GM18858 (cell line): Measurements from ENCODE around the gene CCDC158.
"Not testable (repeated sequence)": the region's sequence is repeated elsewhere in the genome, so short reads cannot be mapped to it uniquely, and the experiment has no call there.

Experiments used
- ATAC-seq: cut with Tn5 transposase; IDR thresholded peaks from one replicate; pipeline ENCODE4 v1.9.1; 2021; ENCODE audit not compliant: unreplicated experiment

The CCDC158 gene

GRCh38 chr4:76312457-76312856 is 108.5 kb downstream of the CCDC158 start:
- ATAC-seq, result no peak

- ATAC-seq, result no peak
These were observed 109.0 kb downstream of the CCDC158 start for GRCh38 chr4:76311896-76312331.

- ATAC-seq, result no peak
These were observed 110.3 kb downstream of the CCDC158 start for GRCh38 chr4:76310683-76311082.

GRCh38 chr4:76309939-76310550 is 110.9 kb downstream of the CCDC158 start:
- no peak for ATAC-seq

- ATAC-seq, result no peak
These were observed 112.4 kb downstream of the CCDC158 start for GRCh38 chr4:76308548-76308947.

- ATAC-seq, result no peak
These were observed 113.3 kb downstream of the CCDC158 start for GRCh38 chr4:76307660-76308014.

GRCh38 chr4:76306882-76307659 is 113.9 kb downstream of the CCDC158 start:
- no peak for ATAC-seq

- no peak for ATAC-seq
These were observed 114.7 kb downstream of the CCDC158 start, which contains the start of gene STBD1 for GRCh38 chr4:76305971-76306881. STBD1 (plus strand) TSS chr4:76306733; CDS start chr4:76306770, 37 bp downstream.

- no peak for ATAC-seq
These were observed 115.8 kb downstream of the CCDC158 start for GRCh38 chr4:76305033-76305687.

- ATAC-seq, result no peak
These were observed 118.0 kb downstream of the CCDC158 start for GRCh38 chr4:76302826-76303438.

- ATAC-seq, result no peak
These were observed 119.2 kb downstream of the CCDC158 start for GRCh38 chr4:76301775-76302162.

GRCh38 chr4:76301068-76301774 is 119.7 kb downstream of the CCDC158 start:
- peak; percentile 99 for ATAC-seq

- ATAC-seq, result no peak
These were observed 120.9 kb downstream of the CCDC158 start for GRCh38 chr4:76300012-76300411.

- ATAC-seq, result no peak
These were observed 122.7 kb downstream of the CCDC158 start for GRCh38 chr4:76298227-76298626.

- ATAC-seq, result no peak
These were observed 124.6 kb downstream of the CCDC158 start for GRCh38 chr4:76296286-76296820.

GRCh38 chr4:76293772-76294171 is 127.2 kb downstream of the CCDC158 start:
- ATAC-seq, result no peak

GRCh38 chr4:76292730-76293129 is 128.2 kb downstream of the CCDC158 start:
- no peak for ATAC-seq

GRCh38 chr4:76287811-76288210 is 133.1 kb downstream of the CCDC158 start:
- ATAC-seq, result not testable (repeated sequence)

GRCh38 chr4:76283900-76284299 is 137.0 kb downstream of the CCDC158 start:
- ATAC-seq, result no peak
